Keratinocyte (primary cell): ENCODE measurements around the gene FLYWCH1.

Experiments
- CTCF ChIP-seq, 3 experiments: IDR thresholded peaks in 1 of 3; conservative IDR thresholded peaks in 1 of 3; optimal IDR thresholded peaks in 1 of 3; 2 replicates in 2 of 3; 3 replicates in 1 of 3; pipeline versions ENCODE3 to v1.5.1; 2011; ENCODE audit warnings: low read length in 3 of 3, mild to moderate bottlenecking in 3 of 3, moderate library complexity in 2 of 3, control low read depth in 1 of 3, inconsistent platforms in 1 of 3; ENCODE audit not compliant: insufficient read depth in 2 of 3; ENCODE audit errors: extremely low read depth in 1 of 3
- EZH2 ChIP-seq: IDR thresholded peaks from one replicate; pipeline ENCODE4 v1.6.1; 2012; ENCODE audit warnings: inconsistent platforms, mild to moderate bottlenecking, low read length, moderate library complexity

GRCh38 chr16:2971134-2971984 is 59.6 kb downstream of the FLYWCH1 start:
- TF ChIP-seq CTCF (optimal IDR thresholded peaks at IDR 0.05 in 1 of 3, IDR thresholded peaks at IDR 0.05 in 1 of 3, conservative IDR thresholded peaks at IDR 0.05 in 1 of 3; ENCODE audit: extremely low read depth in 1 of 3, insufficient read depth in 2 of 3, low read length in 3 of 3) = no peak
- TF ChIP-seq EZH2 = no peak
